Left ventricle myocardium inferior (tissue), 1 donor: ENCODE data around the gene DLG2. TPM values are rescaled to one million over a fixed set of nuclear protein-coding genes. Genes with fewer than 3 reads are reported as not detected.

Source experiments
- DNase-seq: peaks from one replicate; pipeline ENCODE4 v3.0.0-alpha.2; 2020
- H3K27ac ChIP-seq: fragments of 200-600 bp; replicated peaks from 2 replicates; pipeline ENCODE4 v1.8.0; 2021
- H3K27me3 ChIP-seq: fragments of 200-600 bp; 2 replicates; pipeline ENCODE4 v1.8.0; 2021; ENCODE audit warnings: low read depth
- H3K36me3 ChIP-seq: fragments of 200-600 bp; 2 replicates; pipeline ENCODE4 v1.8.0; 2021
- H3K4me1 ChIP-seq: fragments of 200-600 bp; 2 replicates; pipeline ENCODE4 v1.8.0; 2021
- H3K4me3 ChIP-seq: fragments of 200-600 bp; 2 replicates; pipeline ENCODE4 v1.8.0; 2021; ENCODE audit warnings: mild to moderate bottlenecking, moderate library complexity
- H3K9me3 ChIP-seq: fragments of 200-600 bp; replicated peaks from 2 replicates; pipeline ENCODE4 v1.8.0; 2021
- CTCF ChIP-seq: fragments of 200-600 bp; IDR thresholded peaks from 2 replicates; pipeline ENCODE4 v1.8.0; 2021; ENCODE audit warnings: antibody characterized with exemption, mild to moderate bottlenecking, borderline replicate concordance
- intact Hi-C: fragments of 100-400 bp; cut with micrococcal nuclease; formaldehyde crosslinking; loops from one replicate; pipeline ENCODE4 v1.11.0; 2022
- total RNA-seq: library from RNA; stranded (reverse); fragmentation: NEBNext Ultra II Directional; extraction: Animal tissue kit (Norgen Biotek cat#: 25700); gene quantifications from one replicate; pipeline ENCODE4 v1.2.1, GENCODE V29; 2021
- donor health status: DM: no; HTN: yes; CAD: no; lungs with severe emphysema.

DLG2 gene
- total RNA-seq, 1 donor from 2014 or later, result 6.5 TPM

DNA sequence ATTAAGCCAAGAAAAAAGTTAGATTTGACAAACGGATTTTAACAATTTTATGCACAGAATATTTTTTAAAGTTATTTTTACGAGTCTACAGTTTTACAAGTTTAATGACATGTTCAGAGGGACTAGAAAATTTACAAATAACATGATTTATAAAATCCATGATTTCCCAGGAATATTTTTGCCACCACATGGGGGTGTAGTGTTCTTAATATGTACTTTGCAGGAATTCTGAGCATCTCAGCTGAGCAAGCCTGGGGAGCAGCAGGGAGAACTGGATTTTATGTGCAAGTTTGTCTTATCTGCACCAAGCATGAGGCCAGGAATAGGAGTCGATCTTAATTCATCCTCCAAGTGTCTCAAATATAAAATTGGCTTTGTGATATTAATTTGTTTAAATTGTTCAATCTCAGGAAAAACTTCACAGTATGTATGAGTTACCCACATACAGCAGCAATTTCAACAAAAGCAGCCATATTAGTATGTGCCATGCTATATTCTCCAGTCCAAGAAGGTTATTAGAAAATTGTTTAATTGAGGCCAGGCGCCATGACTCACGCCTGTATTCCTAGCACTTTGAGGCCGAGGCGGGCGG, 826.3 kb downstream of the DLG2 start:
- Histone ChIP-seq H3K4me3 (no peak overlapping the region), H3K27ac (no peak overlapping the region), H3K36me3 (no peaks in the 10 kb centered on the region), H3K9me3 (peaks cover 8% of the 10 kb centered on the region), H3K27me3 (no peaks in the 10 kb centered on the region), H3K4me1 (no peaks in the 10 kb centered on the region)
- TF ChIP-seq CTCF, result no peak
- no peak for DNase-seq
- intact Hi-C loops, result no loop called here

DNA sequence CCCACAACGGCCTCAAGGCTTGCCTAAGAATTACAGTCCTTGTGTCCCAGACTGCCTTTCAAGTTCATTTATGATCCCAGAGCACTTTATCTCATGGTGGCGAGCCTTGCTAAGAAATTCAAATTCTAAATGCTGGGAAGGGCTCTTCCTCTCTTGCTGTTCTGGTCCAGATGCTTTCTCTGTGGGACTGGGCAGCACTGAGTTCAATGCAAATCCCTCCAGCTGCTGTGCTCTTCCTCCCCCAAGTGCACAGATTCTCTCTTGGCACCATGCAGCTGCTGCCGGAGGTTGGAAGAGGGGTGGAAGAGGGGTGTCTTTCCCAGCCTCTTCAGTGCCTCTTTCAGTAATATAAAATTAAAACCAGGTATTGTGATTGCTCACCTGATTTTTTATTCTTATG, 828.0 kb downstream of the DLG2 start:
- TF ChIP-seq CTCF, result no peak
- intact Hi-C loops, result no loop called here
- H3K4me1 ChIP-seq, result no peaks in the 10 kb centered on the region
- no peak for DNase-seq
- no peaks in the 10 kb centered on the region for H3K9me3 ChIP-seq
- no peak overlapping the region for H3K4me3 ChIP-seq
- H3K27me3 ChIP-seq, result no peaks in the 10 kb centered on the region
- H3K36me3 ChIP-seq, result no peaks in the 10 kb centered on the region
- H3K27ac ChIP-seq, result no peak overlapping the region

- Histone ChIP-seq H3K4me3 (no peak overlapping the region), H3K27ac (no peak overlapping the region), H3K27me3 (no peaks in the 10 kb centered on the region), H3K9me3 (peaks cover 12% of the 10 kb centered on the region), H3K4me1 (no peaks in the 10 kb centered on the region), H3K36me3 (no peaks in the 10 kb centered on the region)
- intact Hi-C loops, result no loop called here
- TF ChIP-seq CTCF, result no peak
- no peak for DNase-seq
Observed at GRCh38 chr11:84795698-84796097, 831.4 kb downstream of the DLG2 start.

GRCh38 chr11:84794663-84795443, 832.3 kb downstream of the DLG2 start:
- Histone ChIP-seq H3K27ac (no peak overlapping the region), H3K4me3 (no peak overlapping the region), H3K9me3 (peaks cover 12% of the 10 kb centered on the region), H3K27me3 (no peaks in the 10 kb centered on the region), H3K36me3 (no peaks in the 10 kb centered on the region), H3K4me1 (no peaks in the 10 kb centered on the region)
- TF ChIP-seq CTCF, result no peak
- no peak for DNase-seq
- intact Hi-C loops, result no loop called here

- Histone ChIP-seq H3K36me3 (no peaks in the 10 kb centered on the region), H3K4me3 (no peak overlapping the region), H3K4me1 (no peaks in the 10 kb centered on the region), H3K9me3 (peaks cover 12% of the 10 kb centered on the region), H3K27me3 (no peaks in the 10 kb centered on the region), H3K27ac (no peak overlapping the region)
- no peak for DNase-seq
- TF ChIP-seq CTCF, result no peak
- intact Hi-C loops, result no loop called here
Observed at GRCh38 chr11:84793318-84793717, 833.8 kb downstream of the DLG2 start.
